DOHH2 (cell line): ENCODE data around the gene E2F2.

Experiments used
- H3F3A ChIP-seq: fragments of 200-600 bp; sonication (generic), shearing (Covaris generic); 2 replicates; pipeline ENCODE4 v1.6.0; 2016; ENCODE audit warnings: antibody characterized with exemption, mild to moderate bottlenecking; ENCODE audit not compliant: control insufficient read depth, insufficient read depth
- H3K27ac ChIP-seq: fragments of 200-600 bp; sonication (generic); 2 replicates; pipeline ENCODE4 v1.5.1; 2014; ENCODE audit warnings: low read depth, mild to moderate bottlenecking, low read length, moderate library complexity
- H3K27me3 ChIP-seq: fragments of 200-600 bp; sonication (generic); 2 replicates; pipeline ENCODE4 v1.6.1; 2014; ENCODE audit warnings: mild to moderate bottlenecking, low read length, mixed read lengths; ENCODE audit not compliant: control insufficient read depth
- H3K36me3 ChIP-seq: fragments of 200-600 bp; sonication (generic); 2 replicates; pipeline ENCODE4 v1.6.1; 2014; ENCODE audit warnings: mild to moderate bottlenecking, low read length, moderate library complexity, mixed read lengths; ENCODE audit not compliant: control insufficient read depth
- H3K4me1 ChIP-seq: fragments of 200-600 bp; sonication (generic); 2 replicates; pipeline ENCODE4 v1.6.1; 2014; ENCODE audit warnings: mild to moderate bottlenecking, low read length, mixed read lengths; ENCODE audit not compliant: control insufficient read depth
- H3K4me2 ChIP-seq: fragments of 200-600 bp; sonication (generic); 2 replicates; pipeline ENCODE4 v1.6.0; 2014; ENCODE audit warnings: mild to moderate bottlenecking, low read length, moderate library complexity
- H3K4me3 ChIP-seq: fragments of 200-600 bp; sonication (generic); 2 replicates; pipeline ENCODE4 v1.5.1; 2014; ENCODE audit warnings: mild to moderate bottlenecking, low read length, mixed read lengths
- H3K79me2 ChIP-seq: fragments of 200-600 bp; sonication (generic); 2 replicates; pipeline ENCODE4 v1.6.1; 2014; ENCODE audit warnings: mild to moderate bottlenecking, low read length, mixed read lengths; ENCODE audit not compliant: control insufficient read depth
- H3K9me2 ChIP-seq: fragments of 200-600 bp; sonication (generic); replicated peaks from 2 replicates; pipeline ENCODE4 v1.6.1; 2014; ENCODE audit warnings: mild to moderate bottlenecking, low read length, mixed read lengths; ENCODE audit not compliant: control insufficient read depth
- H3K9me3 ChIP-seq: fragments of 200-600 bp; sonication (generic); 2 replicates; pipeline ENCODE4 v1.6.1; 2014; ENCODE audit warnings: antibody characterized with exemption, low read length, mixed read lengths; ENCODE audit not compliant: control insufficient read depth, insufficient read depth
- H4K20me1 ChIP-seq: fragments of 200-600 bp; sonication (generic); 2 replicates; pipeline ENCODE4 v1.6.0; 2014; ENCODE audit warnings: low read depth, mild to moderate bottlenecking, antibody characterized with exemption, low read length, moderate library complexity; ENCODE audit not compliant: control insufficient read depth, insufficient read depth
- EZH2phosphoT487 ChIP-seq: fragments of 200-600 bp; sonication (generic); IDR thresholded peaks from 2 replicates; pipeline ENCODE4 v1.6.1; 2017; ENCODE audit warnings: borderline replicate concordance, mild to moderate bottlenecking, antibody characterized with exemption, low read length, moderate library complexity, mixed read lengths
- TF ChIP-seq, protein P1 (sequence below): fragments of 200-600 bp; sonication (generic); IDR thresholded peaks from one replicate; pipeline ENCODE4 v1.5.1; 2014; ENCODE audit warnings: antibody characterized with exemption, mild to moderate bottlenecking, low read depth, low read length; ENCODE audit not compliant: poor library complexity, severe bottlenecking

The E2F2 gene

DNA sequence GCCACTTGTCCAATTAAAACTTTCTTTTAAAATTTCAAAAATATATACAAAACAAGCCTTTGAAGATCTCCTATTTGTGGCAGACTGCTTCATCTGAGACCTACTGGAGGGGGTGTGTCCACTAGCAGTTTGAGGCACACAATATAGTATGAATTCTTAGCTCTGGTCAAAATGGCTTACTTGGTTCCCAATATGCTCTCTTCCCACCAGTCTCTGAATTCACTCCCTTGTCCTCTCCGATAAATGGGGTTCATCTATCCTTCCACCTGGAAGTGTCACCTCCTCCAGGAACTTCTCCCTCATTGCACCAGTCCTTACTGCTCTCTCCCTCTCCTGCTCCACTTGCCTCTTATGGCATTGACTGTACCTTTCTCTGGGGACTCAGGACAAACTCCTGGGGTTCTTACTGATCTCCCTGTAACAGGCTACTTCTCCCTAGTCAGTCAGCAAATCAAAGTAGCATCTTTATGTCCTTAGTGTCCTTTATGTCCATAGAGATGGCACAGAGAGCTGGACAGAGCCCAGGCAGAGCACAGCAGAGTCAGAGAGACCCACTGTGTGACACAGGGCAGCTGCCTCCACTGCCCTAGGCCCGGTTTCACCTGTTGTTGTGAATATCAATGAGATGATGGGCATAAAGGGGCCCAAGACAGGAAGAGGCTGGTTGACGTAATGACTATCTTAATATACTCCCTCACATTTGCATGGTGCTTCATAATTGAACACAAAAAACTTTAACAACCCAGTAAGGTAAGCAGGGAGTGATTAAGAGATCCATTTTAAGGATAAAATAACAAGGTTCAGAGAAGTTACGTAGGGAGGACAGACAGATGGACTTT lies 50.6 kb downstream of the E2F2 start:
- peak overlapping the region; percentile 71 for H3K4me3 ChIP-seq
- peaks cover 3% of the 10 kb centered on the region; the same call in 1 of the 2 replicates for H3F3A ChIP-seq
- H3K36me3 ChIP-seq: peaks cover 3% of the 10 kb centered on the region; the same call in 1 of the 2 replicates
- H3K4me2 ChIP-seq: peak overlapping the region; percentile 85
- peaks cover 60% of the 10 kb centered on the region for H3K79me2 ChIP-seq
- peak overlapping the region; percentile 74 for H3K27ac ChIP-seq
- no peaks in the 10 kb centered on the region for H3K9me2 ChIP-seq
- no peaks in the 10 kb centered on the region for H3K9me3 ChIP-seq
- peaks cover 56% of the 10 kb centered on the region for H3K4me1 ChIP-seq
- H3K27me3 ChIP-seq: no peaks in the 10 kb centered on the region
- TF ChIP-seq EZH2phosphoT487: no peak
- TF ChIP-seq, protein P1, sequence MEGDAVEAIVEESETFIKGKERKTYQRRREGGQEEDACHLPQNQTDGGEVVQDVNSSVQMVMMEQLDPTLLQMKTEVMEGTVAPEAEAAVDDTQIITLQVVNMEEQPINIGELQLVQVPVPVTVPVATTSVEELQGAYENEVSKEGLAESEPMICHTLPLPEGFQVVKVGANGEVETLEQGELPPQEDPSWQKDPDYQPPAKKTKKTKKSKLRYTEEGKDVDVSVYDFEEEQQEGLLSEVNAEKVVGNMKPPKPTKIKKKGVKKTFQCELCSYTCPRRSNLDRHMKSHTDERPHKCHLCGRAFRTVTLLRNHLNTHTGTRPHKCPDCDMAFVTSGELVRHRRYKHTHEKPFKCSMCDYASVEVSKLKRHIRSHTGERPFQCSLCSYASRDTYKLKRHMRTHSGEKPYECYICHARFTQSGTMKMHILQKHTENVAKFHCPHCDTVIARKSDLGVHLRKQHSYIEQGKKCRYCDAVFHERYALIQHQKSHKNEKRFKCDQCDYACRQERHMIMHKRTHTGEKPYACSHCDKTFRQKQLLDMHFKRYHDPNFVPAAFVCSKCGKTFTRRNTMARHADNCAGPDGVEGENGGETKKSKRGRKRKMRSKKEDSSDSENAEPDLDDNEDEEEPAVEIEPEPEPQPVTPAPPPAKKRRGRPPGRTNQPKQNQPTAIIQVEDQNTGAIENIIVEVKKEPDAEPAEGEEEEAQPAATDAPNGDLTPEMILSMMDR: no peak
- no peaks in the 10 kb centered on the region for H4K20me1 ChIP-seq

DNA sequence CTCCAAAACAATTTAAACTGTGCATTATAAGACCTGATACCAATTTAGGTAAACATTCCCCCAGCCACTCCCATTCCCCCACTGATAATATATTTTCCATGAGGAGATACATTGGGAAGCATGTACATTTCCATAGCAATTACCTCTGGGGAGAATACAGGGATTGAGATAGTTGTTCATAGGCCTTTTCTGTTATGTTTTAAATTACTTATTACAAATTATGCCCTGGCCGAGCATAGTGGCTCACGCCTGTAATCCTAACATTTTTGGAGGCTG lies 51.4 kb downstream of the E2F2 start:
- peaks cover 48% of the 10 kb centered on the region for H3K4me1 ChIP-seq
- H3K9me3 ChIP-seq: no peaks in the 10 kb centered on the region
- no peak overlapping the region for H3K4me2 ChIP-seq
- H3K36me3 ChIP-seq: peaks cover 3% of the 10 kb centered on the region; the same call in 1 of the 2 replicates
- H3K79me2 ChIP-seq: peaks cover 66% of the 10 kb centered on the region
- H3K27ac ChIP-seq: no peak overlapping the region
- H3K27me3 ChIP-seq: no peaks in the 10 kb centered on the region
- H3K4me3 ChIP-seq: no peak overlapping the region
- H4K20me1 ChIP-seq: no peaks in the 10 kb centered on the region
- H3F3A ChIP-seq: no peaks in the 10 kb centered on the region; the same call in 1 of the 2 replicates
- H3K9me2 ChIP-seq: no peaks in the 10 kb centered on the region
- no peak for TF ChIP-seq EZH2phosphoT487
- TF ChIP-seq, protein P1: no peak

DNA sequence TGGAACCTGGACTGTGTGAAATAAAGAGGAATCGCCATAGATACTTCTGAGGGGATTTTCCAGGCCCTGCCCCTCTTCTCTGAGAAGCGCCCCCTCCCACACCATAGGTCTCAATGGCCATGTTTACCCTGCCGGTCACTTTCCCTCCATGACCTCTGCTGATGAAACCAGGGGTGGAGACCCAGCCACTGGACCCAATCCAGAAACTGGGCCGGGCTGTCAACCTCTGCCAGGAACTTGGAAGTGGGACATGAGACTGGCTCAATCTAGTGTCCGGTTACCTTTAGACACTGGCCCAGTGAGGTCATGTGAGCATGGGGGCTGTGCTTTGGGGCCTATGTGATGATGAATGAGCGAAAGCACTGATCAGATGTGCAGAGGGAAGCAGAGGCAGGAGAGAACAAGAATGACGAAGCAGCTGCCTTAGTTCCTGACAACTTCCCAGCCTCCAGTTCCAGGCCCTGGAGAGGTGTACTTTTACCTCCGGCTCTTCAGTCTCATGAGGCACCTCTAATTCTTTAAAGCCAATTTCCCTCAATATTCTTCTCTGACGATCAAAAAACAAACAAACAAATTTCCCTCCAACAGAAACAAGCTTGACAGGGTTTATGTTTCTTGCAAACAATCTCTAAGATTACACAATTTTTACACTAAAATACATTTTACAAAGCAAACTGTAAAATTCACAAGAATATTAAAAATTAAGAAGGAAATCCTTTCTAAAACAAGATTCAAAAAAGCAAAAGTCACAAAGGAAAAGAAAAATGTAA lies 52.0 kb downstream of the E2F2 start:
- Histone ChIP-seq H3K36me3 (peaks cover 3% of the 10 kb centered on the region; the same call in 1 of the 2 replicates), H3K4me1 (peaks cover 47% of the 10 kb centered on the region), H3K27ac (no peak overlapping the region), H3K79me2 (peaks cover 66% of the 10 kb centered on the region), H3F3A (no peaks in the 10 kb centered on the region; the same call in 1 of the 2 replicates), H3K27me3 (no peaks in the 10 kb centered on the region), H3K4me3 (no peak overlapping the region), H4K20me1 (no peaks in the 10 kb centered on the region), H3K9me3 (no peaks in the 10 kb centered on the region), H3K9me2 (no peaks in the 10 kb centered on the region), H3K4me2 (no peak overlapping the region)
- TF ChIP-seq, protein P1: no peak
- TF ChIP-seq EZH2phosphoT487: no peak
